Measurements from ENCODE around the gene PDZK1IP1. TPM values are rescaled to one million over a fixed set of nuclear protein-coding genes. Genes with fewer than 3 reads are reported as not detected.

Gene PDZK1IP1
- total RNA-seq, 1 donor from 2014 or later: 43.2 TPM

GRCh38 chr1:47227341-47228232 lies 37.8 kb upstream of the PDZK1IP1 start:
- no peak for TF ChIP-seq CTCF (conservative IDR thresholded peaks at IDR 0.05; ENCODE audit: low read depth, low read length)
- no peak for DNase-seq (ENCODE audit: low read depth)
- no peak overlapping the region for H3K4me3 ChIP-seq (ENCODE audit: low read depth, low read length)

DNA sequence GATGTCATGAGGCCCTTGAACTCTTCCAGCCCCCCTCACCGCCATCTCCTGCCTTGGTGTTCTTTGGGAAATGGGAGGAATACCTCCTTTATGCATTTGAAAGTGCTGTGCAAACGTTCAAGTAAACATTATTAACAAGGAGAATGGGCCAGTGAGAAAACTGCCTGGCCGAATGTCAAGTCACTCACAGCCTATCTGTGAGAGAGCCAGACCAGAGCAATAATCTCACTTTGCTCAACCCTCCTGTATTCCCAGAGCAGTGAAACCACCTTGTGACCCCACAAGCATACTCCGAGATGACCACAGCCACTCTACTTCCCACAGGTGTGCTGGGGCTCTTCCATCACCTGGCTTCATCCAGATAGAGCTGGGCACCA lies 37.0 kb upstream of the PDZK1IP1 start:
- TF ChIP-seq CTCF (conservative IDR thresholded peaks at IDR 0.05; ENCODE audit: low read depth, low read length): no peak
- DNase-seq (ENCODE audit: low read depth): no peak
- H3K4me3 ChIP-seq (ENCODE audit: low read depth, low read length): no peak overlapping the region

- TF ChIP-seq CTCF (conservative IDR thresholded peaks at IDR 0.05; ENCODE audit: low read depth, low read length): no peak
- H3K4me3 ChIP-seq (ENCODE audit: low read depth, low read length): no peak overlapping the region
- DNase-seq (ENCODE audit: low read depth): no peak
Measured at GRCh38 chr1:47226121-47226838, 36.4 kb upstream of the PDZK1IP1 start.

GRCh38 chr1:47225430-47226100 lies 35.7 kb upstream of the PDZK1IP1 start:
- TF ChIP-seq CTCF (conservative IDR thresholded peaks at IDR 0.05; ENCODE audit: low read depth, low read length): no peak
- no peak for DNase-seq (ENCODE audit: low read depth)
- H3K4me3 ChIP-seq (ENCODE audit: low read depth, low read length): peak overlapping the region; percentile 23

DNA sequence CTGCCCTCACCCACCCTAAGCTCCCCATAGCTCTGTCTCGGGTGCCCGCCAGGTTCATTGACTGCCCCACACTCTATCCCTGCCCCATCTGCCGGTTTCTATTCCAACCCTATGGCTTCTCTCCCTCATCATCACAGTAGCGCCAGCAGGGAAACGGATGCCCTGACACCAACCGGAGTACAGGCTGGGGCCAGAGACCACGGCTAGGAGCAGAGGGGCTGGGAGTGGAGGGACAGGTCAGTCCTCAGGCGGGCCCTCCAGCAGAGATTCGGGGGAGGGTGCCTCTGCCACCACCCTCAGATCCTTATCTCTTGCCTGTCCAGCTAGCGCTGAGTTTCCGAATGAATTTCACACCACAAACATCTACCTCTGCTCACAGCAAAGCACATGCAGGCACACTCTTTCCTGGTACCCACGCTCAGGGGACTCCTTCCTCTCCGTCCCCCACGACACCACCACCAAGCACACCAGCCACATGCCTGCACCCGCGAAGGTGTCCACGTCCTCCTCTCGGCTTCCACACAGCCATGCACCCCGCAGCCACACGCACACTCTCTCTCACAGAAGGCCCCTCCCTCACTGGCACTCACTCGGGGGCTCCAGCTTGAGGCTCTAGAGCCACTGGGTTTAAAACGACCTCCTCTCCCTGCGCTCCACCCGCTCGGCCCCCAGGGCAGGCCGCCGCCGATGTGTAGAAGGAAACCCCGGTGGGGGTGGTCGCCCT lies 35.0 kb upstream of the PDZK1IP1 start:
- peak overlapping the region; percentile 16 for H3K4me3 ChIP-seq (ENCODE audit: low read depth, low read length)
- no peak for DNase-seq (ENCODE audit: low read depth)
- TF ChIP-seq CTCF (conservative IDR thresholded peaks at IDR 0.05; ENCODE audit: low read depth, low read length): no peak

DNA sequence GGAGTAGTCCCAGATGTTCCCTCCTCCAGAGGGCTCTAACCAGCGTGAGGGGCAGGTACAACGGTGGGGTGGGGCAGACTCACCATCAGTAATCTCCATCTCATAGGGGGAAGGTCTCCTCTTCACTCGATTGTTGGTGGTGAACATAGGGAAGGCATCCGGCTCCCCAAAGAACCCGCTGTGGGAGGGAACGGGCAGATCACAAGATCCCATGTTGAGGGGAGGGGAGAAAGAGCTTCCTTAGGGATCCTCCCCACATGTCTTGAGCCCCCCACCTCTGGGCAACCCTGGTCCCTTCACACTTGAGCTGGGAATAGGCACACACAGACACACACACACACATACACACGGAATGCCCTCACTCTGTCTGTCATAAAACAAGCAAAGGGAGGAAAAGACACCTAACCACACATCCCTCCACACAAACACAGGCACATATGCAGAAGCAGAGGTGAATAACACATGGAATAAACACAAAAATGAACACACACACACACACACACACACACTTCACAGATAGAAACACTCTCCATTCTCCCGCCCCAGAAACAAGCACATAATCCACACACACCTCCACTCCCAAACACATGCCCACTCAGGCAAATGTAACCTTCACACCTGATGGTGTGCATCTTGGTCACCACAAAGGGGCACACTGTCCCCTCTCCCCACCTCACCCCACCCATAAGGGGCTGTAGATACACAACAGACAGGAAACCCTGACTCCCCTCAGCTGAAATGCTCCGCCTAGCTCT lies 34.3 kb upstream of the PDZK1IP1 start:
- no peak for TF ChIP-seq CTCF (conservative IDR thresholded peaks at IDR 0.05; ENCODE audit: low read depth, low read length)

More for the DNA sequence above, 34.3 kb upstream of the PDZK1IP1 start:
- H3K4me3 ChIP-seq (ENCODE audit: low read depth, low read length): no peak overlapping the region
- no peak for DNase-seq (ENCODE audit: low read depth)

Measured in epithelial cell of proximal tubule (primary cell).